Gastroesophageal sphincter (tissue), 3 donors: Measurements from ENCODE around the gene LMCD1.

Source experiments
- EP300 ChIP-seq: sonication (generic); formaldehyde crosslinking; IDR thresholded peaks from one replicate; pipeline ENCODE4 v1.6.1; 2017; ENCODE audit warnings: antibody characterized with exemption, mild to moderate bottlenecking
- POLR2A ChIP-seq, 2 donors: fragments of 450-650 bp; IDR thresholded peaks; one replicate each; pipeline ENCODE4 v1.6.1; 2017; ENCODE audit warnings: antibody characterized with exemption in 2 of 2, mild to moderate bottlenecking in 2 of 2, moderate library complexity in 1 of 2
- POLR2AphosphoS5 ChIP-seq: sonication (generic); formaldehyde crosslinking; IDR thresholded peaks from one replicate; pipeline ENCODE4 v1.6.1; 2017; ENCODE audit warnings: antibody characterized with exemption
- TF ChIP-seq, protein P1 (sequence below), 4 experiments: fragments of 200-600 bp in 2 of 4; fragments of 450-650 bp in 2 of 4; sonication (generic) in 1 of 4; IDR thresholded peaks; one replicate each; pipeline ENCODE4 v1.5.1; 2017 to 2019; ENCODE audit warnings: antibody characterized with exemption in 4 of 4, mild to moderate bottlenecking in 2 of 4, moderate library complexity in 2 of 4

DNA sequence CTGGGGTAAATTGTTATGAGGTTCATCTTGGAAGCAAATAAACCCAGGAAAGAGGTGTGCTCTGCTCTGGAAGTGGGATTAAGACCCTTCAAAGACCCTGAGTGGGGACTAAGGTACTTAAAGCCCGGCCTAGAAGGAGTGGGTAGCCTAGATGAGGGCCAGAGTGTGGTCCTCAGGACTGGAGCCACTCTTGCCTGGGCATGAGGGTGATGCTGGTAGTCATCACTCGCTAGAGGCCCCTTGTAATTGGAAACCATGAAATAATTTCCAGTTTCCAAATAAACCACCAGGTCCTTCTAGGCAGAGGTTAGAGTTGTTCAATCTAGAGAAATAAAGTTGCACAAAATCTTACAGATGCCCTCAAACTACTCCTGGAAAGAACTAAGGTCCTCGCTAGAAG lies 15.2 kb upstream of the LMCD1 start:
- TF ChIP-seq, protein P1, sequence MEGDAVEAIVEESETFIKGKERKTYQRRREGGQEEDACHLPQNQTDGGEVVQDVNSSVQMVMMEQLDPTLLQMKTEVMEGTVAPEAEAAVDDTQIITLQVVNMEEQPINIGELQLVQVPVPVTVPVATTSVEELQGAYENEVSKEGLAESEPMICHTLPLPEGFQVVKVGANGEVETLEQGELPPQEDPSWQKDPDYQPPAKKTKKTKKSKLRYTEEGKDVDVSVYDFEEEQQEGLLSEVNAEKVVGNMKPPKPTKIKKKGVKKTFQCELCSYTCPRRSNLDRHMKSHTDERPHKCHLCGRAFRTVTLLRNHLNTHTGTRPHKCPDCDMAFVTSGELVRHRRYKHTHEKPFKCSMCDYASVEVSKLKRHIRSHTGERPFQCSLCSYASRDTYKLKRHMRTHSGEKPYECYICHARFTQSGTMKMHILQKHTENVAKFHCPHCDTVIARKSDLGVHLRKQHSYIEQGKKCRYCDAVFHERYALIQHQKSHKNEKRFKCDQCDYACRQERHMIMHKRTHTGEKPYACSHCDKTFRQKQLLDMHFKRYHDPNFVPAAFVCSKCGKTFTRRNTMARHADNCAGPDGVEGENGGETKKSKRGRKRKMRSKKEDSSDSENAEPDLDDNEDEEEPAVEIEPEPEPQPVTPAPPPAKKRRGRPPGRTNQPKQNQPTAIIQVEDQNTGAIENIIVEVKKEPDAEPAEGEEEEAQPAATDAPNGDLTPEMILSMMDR (IDR thresholded peaks at IDR 0.05): no peak
- no peak for TF ChIP-seq EP300
- TF ChIP-seq POLR2AphosphoS5: no peak
- TF ChIP-seq POLR2A (IDR thresholded peaks at IDR 0.05): no peak
